Epidermal melanocyte (primary cell): ENCODE measurements around the gene RAI1.
A peak's percentile ranks its signal among the peaks of the same experiment; 100 is the strongest.
"Not testable (repeated sequence)": the region's sequence is repeated elsewhere in the genome, so short reads cannot be mapped to it uniquely, and the experiment has no call there.

ENCODE experiments used
- DNase-seq: peaks from one replicate; pipeline ENCODE4 v3.0.0; 2011; ENCODE audit warnings: low spot score; ENCODE audit not compliant: insufficient read length

RAI1 gene

DNA sequence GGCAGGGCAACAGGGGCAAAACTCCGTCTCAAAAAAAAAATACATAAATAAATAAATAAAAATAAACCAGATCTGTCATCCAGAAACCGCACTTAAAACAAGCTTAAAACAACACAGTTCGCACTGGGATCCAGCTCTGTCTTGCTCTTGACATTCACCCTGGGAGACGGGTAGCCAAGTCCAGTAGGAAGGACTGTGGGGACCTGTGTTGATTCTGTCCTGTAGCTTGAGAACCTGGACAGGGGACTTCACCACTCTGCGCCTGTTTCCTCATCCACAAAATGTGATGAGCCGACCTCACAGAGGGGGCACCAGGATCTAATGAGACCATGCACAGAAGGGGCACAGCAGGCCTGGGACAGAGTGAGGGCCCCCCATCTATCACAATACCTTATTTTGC, 1.5 kb upstream of the RAI1 start:
- no peak for DNase-seq

DNA sequence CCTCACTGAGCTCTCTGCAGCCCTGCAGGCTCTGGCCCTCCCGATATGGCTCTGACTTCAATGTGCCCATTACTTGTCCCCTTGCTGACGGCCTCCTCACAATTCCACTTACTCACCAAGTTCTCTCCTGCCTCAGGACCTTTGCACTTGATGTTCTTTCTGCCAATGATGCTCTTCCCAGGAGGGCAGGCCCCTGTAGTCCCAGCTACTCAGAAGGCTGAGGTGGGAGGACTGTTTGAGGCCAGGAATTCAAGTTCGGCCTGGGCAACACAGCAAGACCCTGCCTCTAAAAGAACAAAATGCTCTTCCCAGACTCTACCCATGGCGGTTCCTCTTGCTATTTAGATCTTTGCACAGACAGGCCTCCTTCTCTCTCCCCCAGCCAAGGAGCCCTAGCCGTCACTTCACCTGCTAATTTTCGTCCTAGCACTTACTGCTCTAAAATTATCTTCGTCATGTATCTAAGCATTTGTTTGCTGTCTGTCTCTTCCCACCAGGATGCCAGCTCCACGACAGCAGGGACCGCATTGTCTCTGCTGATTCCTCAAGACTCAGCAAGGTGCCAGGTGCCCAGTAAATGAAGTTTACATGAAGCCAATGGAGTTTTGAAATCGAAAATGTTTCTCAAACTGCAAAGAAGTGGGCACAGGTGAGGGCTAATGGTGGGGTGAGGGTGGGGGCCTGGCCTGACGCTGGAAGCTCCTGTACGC, 626 bp upstream of the RAI1 start:
- DNase-seq = no peak

DNA sequence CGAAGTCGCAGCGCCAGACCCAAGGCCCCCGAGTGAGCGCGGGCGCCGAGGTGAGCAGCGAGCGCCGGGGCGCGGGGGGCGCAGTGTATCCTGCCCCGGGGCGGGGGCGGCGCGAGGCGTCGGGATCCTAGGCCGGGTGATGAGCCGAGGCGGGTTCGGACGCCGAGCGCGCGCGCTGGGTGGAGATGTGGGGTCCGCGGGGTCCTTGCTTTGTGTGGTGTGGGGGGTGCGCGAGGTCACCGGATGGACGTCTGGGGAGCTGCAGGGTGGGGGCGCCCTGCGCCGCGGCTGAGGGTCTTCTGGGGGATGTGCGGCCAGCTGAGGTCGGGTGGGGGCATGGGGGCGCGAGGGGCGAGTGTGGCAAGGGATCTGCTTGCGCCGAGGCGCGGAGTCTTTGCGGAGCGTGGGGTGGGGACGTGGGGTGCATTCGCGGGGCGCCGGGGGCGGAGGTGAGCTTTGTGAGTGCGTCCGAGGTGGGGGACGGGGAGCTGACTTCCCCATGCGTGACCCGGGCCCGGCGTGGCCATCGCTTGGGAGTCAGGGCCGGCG, 560 bp downstream of the RAI1 start:
- DNase-seq = no peak

DNA sequence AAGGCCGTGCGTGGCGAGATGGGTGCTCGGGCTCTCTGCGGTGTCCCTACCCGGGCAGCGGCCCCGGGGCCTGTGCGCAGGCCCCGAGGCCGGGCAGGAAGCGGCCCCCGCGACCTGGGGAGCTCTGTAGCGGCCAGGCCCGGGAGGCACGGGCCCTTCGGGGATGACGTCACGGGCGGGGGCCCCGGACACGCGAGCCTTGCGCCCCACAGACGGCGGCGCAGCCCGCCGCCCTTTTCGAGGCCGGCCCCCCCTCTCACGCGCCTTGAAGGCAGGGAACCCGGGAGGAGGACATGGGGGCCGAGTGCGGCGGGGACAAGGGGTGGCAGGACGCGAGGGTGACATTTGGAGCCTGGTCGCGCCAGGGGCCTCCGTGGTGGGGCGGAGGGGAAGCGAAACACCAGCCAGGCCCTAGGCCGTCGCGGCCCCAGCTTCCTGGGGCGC, 1.1 kb downstream of the RAI1 start:
- DNase-seq = no peak

DNA sequence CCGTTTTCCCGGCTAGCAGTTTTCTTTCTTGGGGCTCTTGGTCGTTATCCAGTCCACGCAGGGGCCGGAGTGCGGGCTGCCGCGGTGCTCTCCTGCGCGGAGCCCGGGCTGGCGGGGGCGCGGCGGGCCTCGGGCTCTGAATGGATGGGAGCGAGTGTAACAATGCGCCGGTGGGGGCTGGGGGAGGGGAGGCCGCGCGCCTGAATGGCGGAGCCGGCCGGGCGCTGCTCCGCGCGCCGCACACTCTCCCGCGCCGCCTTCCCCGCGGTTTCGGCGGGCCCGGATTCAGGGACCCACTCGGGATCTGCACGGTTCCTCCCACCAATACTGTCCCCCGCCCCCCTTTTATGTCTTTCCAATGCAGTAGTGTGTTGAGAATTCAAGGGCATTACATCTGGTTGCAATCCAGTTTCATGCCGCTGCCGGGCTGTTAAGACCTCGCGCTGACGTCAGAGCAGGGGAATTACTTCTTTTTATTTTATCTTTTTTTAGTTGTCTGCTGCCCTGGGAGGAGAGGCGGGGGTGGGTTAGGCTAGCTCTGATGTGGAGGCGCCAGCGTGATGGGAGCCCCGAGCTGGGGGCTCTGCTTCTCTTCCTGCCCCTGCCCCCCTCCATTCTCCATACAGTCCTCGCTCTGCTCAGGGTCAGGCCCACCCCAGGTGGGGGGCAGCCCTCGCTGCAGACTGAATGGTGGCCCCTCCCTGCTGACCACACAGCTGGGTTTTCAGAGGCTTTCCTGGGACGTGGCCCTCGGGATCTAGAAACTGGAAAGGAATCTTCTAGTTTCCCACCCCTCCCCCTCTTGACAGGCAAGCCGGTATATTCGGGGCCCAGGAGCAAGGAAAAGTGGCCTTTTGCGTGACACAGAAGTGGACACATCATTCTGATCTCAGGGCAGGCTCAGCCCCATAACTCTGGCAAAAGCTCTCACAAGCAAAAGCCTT, 1.8 kb downstream of the RAI1 start:
- no peak for DNase-seq

DNA sequence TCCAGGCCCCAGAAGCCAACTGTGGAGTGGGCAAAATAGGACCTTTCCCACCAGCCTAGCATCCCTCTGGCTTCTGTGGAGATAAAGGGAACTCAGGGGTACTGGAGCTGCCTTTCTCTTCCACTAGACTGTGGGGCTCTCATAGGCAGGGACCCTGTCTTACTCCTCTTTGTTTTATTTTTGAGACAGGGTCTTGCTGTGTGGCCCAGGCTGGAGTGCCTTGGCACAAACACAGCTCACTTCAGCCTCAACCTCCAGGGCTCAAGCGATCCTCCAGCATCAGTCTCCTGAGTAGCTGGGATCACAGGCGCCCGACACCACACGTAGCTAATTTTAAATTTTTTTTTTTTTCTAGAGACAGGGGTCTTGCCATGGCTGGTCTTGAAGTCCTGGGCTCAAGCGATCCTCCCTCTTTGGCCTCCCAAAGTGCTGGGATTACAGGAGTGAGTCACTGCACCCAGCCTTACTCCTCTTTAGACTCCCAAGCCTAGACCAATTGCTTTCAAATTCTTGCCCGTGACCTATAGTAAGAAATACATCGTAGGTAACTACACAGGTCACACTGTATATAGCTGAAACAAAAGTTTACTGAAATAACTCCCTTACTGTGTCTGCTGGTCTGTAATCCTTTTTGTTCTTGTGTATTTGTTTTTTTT, 2.6 kb downstream of the RAI1 start:
- no peak for DNase-seq

DNA sequence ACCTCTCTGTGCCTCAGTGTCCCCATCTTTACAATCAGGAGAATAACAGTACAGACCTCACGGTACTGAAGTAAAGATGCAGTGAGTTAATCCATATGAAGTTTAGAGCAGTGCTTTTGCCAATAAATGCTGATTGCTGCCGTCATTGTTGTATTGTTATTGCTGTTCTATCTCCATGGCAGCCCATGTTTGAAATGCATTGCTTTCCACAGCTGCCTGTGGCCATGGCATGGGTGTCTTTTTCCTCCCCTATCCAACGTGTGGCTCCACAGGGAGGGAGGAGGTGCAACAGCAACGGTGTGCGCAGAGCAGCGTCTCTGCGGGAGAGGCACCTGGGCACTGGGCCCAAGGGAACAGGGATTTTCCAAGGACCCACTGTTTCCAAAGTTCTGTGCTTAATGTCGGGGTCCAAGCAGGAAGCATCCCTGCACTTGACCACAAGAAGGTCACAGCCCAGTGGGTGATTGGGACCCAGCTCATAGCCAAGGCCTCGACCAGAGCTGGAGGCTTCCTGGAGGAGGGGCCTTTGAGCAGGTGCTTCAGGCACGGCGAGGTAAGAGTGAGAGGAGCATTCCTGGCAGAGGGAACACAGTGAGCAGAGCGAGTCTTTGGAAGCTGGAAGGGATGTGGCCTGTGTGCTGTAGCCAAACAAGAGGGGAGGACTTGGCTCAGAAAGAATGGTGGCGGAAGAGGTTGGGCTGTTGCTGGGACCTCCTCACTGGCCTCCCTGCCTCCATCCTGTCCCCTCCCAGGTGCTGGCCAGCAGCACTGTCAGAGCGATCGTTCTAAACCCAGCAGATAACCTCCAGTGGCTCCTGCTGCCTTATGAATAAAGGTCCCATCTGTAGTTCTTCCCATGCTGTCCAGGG, 3.9 kb downstream of the RAI1 start:
- DNase-seq = no peak

DNA sequence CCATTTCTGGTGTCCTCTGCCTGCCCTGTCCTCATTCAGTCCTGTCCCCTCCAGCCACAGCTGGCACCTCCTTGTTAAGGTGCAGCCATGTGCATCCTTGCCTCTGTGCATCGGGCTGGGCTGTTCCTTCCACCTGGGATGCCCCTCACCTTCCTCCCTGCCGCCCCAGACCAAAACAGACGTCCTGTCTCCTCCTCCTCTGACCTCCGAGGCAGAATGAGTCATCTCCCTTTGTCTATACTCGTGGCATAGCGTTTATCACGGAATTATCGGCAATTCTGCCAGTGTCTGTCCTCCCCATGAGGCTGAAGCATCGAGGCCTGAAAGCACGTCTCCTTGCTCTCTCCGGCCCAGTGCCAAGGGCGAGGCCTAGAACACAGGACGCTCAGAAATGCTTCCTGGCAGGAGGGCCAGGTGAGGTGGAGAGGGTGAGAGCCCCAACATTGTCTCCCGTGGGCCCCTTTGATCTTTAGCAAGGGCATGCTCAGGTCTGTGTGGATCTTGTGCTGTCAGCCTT, 4.6 kb downstream of the RAI1 start:
- no peak for DNase-seq

DNA sequence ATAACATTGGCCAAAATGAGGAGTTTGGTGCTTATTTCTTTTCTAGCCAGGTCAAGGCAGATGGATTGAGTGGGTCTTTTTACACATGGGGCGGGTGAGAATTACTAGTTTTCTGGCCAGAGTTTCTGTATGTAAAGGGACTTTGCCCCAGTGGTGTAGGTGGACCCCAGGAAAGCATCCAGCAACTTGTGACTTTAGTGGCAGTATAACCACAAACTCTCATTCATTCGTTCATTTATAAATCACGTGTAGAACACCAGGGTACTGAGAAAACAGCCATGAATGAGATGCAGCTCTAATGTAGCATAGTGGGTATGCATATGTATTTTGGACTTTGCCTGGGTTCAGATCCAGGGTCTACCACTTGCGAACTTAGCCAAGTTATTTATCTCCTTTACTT, 8.1 kb downstream of the RAI1 start:
- DNase-seq = no peak

DNA sequence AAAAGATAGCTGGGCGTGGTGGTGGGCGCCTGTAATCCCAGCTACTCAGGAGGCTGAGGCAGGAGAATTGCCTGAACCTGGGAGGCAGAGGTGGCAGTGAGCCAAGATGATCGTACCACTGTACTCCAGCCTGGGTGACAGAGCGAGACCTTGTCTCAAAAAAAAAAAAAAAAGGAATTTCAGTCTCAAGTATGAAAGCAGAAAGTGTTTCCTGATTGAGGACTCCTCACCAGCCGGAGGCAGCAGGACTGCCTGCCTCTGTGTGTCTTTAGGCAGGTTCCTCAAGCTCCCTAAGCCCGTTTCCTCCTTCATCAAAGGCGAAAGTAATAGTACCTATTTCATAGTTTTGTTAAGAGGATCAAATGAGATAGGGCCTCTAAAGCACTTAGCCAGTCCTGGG, 9.0 kb downstream of the RAI1 start:
- not testable (repeated sequence) for DNase-seq

DNA sequence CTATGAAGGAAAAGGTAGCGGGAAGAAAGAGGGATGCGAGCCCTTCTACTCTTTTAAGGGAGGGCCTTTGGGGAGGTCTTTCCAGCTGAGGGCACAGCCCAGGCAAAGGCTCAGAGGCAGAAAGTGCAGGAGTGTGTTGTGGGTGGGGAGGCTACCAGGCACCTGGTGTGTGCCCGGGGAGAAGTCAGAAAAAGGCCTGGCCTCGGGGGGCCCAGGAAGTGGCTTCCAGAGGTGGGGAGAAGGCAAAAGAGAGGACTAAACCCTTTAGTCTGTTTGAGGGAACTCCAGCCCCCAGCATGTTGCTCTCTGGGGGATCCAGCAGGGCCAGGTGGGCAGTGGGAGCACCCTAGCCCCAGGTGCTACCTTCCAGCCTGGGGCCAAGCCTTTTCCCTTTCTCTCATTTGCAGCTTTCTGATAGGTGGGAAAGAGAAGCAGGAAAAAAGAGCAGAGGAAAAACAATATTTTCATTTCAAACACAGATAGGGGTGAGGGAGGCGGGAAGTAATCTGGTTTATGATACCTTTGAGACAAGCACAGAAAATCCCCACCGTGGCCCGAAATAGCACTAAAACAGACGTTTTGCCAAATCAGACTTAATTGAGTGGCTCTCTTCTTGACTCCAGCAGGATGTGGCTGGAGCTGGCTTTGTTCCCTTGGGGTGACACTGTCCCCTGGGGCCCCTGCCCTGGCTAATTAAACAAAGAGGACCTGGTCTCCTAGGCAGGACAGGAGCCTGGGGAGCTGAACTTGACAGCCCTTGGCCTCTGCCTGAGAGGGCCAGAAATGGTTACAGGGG, 10.4 kb downstream of the RAI1 start:
- no peak for DNase-seq

DNA sequence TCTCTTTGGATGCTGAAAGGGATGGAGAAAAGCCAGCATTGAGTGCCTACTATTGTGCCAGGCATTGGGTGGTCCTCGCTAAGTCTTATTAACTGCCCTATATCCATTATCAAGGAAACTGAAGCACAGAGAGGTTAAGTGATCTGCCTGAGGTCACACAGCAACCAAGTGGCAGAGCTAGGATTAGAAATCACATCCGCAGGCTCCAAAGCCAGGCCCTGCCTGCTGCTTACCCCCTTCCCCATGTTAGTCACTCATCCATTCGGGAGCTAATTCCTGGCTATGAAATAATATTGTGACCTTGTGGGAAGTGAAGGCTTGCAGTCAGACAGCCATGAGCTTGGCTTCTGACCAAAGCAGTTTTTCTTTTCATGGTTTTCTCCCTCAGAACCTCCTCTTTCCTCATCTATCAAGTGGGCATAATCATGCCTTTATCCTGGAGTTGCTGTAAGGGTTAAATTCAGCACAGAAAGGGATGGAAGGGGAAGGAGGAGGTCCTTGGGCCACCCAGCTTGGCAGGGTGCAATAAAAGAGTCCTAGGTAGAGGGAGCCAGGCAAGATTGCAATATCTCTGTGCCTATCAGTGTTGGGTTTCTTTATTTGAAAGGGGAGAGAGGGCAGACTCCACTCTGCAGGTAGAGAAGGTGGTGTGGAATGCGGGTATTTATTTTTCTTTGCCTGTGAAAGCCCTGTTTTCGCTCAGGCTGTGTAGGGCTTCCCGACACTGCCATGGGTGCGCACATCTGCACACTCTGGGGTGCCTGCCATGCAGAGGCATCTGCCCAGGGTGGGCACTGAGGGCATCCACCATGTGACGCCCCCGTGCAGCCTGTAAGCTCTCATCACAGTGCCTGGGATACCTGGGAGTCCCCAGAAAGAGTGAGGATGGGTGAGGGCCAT, 11.3 kb downstream of the RAI1 start:
- DNase-seq = no peak

DNA sequence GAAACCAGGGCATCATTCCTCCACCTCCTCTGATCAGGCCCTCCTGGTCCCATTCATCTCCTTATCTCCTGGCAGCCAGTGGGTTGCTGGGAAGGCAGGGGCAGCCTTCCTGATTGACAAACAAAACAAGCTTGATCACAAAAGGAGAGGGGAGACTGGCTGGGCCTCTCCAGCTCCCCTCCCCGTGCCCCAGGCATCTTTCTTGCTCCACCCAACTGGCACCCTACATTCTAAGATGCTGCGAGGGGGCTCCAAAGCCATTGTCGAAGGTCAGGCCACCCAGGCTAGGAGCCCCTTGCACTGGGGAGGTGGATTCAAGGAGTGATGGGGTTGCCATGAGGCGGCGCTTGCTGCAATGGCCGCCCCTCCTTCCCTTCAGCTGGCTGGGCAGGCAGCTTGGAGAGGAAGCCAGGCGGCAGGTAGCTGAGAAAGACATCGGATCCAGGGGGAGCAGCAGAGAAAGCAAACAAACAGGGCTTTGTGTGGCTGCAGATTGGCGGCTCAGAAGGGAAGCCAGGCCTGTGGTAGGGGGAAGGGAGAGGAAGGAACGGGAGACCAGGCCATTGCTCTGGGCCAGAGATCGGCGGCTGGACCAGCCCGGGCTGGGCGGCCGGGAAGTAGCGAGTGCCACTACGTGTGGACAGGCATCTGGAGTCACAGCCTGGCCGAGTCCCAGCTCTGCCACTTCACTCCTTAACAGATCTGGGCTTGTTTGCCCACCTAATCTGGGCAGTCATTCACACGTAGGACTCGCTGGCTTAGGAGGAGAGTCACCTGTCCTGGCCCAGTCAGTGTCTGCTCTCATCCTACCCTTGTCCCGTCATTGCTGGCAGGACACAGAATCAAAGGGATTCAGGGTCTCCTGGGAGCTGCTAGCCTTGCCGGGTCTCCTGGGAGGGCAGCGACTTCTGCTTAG, 12.3 kb downstream of the RAI1 start:
- no peak for DNase-seq

DNA sequence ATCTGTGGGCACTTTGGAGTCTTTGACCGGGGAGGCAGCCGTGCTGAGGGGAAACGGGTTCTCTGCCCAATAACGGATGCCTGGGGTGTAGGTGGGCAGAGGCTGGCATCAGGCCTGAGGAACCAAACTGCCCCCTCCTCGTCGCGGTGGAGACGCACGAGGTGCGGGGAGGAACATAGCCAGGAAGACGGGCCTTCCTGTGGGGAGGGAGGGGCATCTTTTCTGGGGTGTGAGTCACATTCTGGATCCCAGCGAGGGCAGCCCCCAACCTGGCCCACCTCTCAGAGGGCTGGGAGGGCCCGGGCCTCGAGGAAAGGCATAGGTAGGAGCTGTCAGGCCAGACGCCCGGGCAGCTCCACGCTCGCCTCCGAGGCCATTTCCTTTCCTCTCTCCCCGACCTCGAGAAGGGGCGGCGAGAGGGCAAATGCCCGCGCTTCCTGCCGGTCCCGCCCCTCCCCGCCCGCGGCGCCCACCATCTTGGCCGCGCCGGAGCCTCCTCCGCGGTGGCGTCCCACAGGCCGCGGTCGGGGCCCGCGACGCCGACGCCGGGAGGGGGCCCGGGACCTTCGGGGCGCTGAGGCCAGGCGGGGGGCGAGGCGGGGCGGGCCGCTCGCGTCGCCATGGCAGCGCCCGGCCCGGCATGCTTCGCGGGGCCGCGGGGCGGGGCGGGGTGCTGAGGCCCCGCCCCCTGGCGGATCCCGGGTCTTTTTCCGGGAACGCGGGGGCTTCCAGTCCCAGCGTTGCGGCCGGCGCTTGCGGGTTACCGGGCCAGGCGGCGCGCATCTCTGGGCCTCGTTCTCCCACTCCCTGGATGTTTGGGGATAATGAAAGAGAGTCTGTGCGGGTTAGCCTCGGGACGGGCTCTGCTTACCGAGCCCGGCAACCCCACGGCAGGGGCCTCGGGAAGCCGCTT, 13.2 kb downstream of the RAI1 start:
- peak; percentile 84 for DNase-seq

DNA sequence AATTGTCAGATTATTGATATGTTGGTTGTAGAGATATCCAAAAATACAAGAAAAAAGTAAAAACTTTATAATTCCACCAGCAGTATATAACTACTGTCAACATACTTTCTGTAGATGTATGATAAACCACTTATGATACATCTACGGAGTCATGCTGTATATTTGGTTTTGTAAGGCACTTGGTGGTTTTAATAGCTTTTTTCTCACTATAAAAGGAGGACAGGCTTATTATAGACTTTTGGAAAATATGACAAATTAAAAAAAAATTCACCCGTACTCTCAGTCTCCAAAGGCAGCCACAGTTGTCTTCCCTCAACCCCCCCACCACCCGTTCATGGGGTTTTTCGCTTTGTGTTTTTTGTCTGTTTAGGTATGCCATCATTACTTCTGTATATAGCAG, 14.8 kb downstream of the RAI1 start:
- DNase-seq = no peak

DNA sequence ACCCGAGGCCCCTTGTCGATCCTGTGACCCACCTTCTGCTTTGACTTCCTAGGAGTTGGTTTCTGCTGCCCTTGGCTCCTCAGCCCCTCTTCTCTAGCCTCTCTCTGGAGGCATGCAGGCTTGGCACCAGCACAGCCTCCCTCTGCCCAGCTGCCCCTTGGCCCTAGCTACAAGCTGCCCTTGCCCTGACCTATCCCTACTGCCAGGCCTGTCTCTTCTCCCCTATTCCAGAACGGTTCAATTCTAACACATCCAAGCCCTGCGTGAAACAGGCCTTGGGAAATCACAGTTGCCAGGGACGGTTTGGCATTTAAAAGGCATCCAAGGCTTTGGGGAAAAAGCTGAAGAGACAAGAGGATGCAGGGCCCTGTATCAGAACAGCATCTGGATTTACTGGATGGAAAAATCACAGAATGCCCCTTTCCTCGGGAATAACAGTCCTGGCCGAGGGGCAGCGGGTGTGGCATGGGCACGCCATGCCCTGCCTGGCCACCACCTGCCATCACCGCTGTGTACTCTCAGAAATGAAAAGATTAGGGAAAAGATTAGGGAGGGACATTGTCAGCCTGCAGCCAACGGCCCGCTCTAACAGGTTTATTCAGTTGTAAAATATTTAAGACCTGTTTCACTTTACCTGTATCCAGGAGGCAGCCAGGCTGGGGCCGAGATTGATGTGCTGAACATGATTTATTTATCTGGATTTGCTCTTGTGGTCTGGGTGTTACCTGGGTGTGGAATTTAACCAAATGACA, 15.8 kb downstream of the RAI1 start:
- DNase-seq = no peak
